Caki2 (cell line): Measurements from ENCODE around the gene OLFML2A. TPM values are rescaled to one million over a fixed set of nuclear protein-coding genes. Genes with fewer than 3 reads are reported as not detected.
"Not testable (repeated sequence)": the region's sequence is repeated elsewhere in the genome, so short reads cannot be mapped to it uniquely, and the experiment has no call there.

Source experiments
- DNase-seq: peaks from one replicate; pipeline ENCODE4 v3.0.0-alpha.2; 2015; ENCODE audit warnings: low read depth
- in situ Hi-C: cut with HindIII; loops from 2 replicates; pipeline ENCODE4 v1.10.0; 2016; ENCODE audit warnings: low sequenced_read_pairs, low pct_unique_long_range_greater_than_20kb, mixed read lengths
- total RNA-seq: library from RNA; depleted of rRNA; stranded (reverse); fragments of >200 nt; shearing (Covaris generic); gene quantifications from 2 replicates; pipeline ENCODE4 v1.2.3, GENCODE V29; 2014; ENCODE audit warnings: low replicate concordance; rRNA removed

Gene OLFML2A
- total RNA-seq = 4.3 and 14.9 TPM in 2 replicates

DNA sequence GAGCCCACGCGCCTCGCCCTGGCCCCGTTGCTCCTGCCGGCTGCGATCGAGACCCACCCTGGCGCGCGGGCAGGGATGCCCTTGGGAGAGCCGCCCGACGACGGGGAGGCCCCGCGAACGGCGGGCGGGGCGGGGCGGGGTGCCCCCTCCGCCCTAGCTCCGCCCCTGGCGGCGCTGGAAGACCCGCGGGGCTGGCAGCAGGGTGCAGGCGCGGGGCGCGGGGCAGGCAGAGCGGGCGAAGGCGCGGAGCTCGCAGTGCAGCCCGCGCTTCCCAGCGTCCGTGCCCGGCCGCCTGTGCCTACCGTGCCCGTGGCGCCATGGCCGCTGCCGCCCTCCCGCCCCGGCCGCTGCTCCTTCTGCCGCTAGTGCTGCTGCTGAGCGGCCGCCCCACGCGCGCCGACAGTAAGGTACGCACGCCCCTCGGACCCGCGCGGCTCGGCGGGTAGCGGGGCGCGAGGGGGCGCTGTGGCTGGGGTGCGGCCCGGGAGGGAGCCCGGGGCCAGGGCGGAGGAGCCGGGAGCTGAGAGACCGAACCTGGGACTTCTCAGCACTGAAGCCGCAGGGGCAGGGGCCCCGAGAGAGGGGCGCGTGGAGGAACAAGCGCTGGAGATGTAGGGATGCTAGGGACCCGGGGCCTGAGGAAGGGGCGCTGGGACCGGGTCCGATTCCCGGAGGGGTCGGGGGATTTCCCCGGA lies at the start of gene OLFML2A:
TSS of gene OLFML2A (plus strand) at position 180 of the 695 bp plus-strand sequence. CDS start at position 318, 138 bp downstream.
- in situ Hi-C loops = no loop called here
- no peak for DNase-seq

GRCh38 chr9:124730772-124731171 lies 46.2 kb upstream of the OLFML2A start:
- in situ Hi-C loops = no loop called here
- no peak for DNase-seq

- DNase-seq = peak; percentile 38
- in situ Hi-C loops = no loop called here
Measured at GRCh38 chr9:124733964-124734740, 42.8 kb upstream of the OLFML2A start.

- DNase-seq, in situ Hi-C loops: not testable (repeated sequence)
Measured at GRCh38 chr9:124734741-124735083, 42.2 kb upstream of the OLFML2A start.

DNA sequence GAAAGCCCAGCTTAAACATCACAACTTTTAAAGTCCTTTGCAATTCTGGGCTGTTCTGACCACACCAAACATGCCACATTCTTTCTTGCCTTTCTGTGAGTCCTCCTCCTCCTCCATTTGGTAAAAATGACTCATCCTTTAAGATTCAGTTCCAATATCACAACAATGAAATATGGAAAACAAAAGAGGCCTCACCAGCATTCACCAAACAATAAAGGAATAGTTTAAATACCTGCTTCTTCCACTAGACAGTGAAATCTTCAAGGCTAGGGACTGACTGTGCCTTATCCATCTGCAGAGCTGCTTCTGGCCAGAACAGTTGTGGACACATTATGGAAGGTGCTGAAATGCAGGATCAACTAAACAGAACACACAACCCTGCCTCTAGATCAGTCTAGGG lies 41.8 kb upstream of the OLFML2A start:
- DNase-seq = peak; percentile 42
- in situ Hi-C loops = no loop called here

GRCh38 chr9:124738075-124738474 lies 38.9 kb upstream of the OLFML2A start:
- DNase-seq, in situ Hi-C loops: not testable (repeated sequence)

GRCh38 chr9:124739360-124739759 lies 37.6 kb upstream of the OLFML2A start:
- in situ Hi-C loops = no loop called here
- DNase-seq = no peak

DNA sequence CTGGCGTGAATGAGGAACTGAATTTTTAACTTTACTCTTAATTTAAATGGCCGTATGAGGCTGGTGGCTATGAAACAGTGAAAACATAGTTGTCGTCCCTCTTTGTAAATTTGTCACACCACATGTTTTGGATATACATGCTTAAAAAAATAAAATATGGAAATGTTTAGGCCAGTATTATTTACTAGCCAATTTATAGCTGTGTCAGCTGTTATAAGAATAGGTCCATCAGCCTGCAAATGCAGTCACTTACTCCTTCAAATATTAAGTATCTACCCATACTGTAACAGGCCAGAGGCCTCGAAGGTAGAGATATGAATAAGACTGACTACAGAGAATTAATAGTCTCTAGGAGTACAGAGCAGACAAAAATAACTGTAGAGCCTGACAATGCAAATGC lies 35.8 kb upstream of the OLFML2A start:
- no peak for DNase-seq
- in situ Hi-C loops = no loop called here

DNA sequence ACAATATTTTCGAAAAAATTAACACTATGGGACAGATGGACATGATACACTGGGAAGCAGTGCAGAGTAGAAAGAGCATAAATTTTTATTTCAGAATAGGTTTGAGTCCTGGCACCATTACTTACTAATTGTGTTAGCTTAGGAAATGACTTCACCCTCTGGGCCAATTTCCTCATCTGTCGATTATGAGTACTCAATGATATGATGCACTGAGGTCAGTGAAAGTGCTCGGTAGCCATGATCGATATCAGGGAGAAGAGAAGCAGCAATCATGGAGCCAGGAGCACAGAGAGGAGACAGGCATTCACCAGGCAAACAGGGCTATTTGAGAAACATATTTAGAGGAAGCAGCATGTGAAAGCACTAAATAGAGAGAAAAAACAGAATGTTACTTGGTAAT lies 35.3 kb upstream of the OLFML2A start:
- in situ Hi-C loops = no loop called here

DNA sequence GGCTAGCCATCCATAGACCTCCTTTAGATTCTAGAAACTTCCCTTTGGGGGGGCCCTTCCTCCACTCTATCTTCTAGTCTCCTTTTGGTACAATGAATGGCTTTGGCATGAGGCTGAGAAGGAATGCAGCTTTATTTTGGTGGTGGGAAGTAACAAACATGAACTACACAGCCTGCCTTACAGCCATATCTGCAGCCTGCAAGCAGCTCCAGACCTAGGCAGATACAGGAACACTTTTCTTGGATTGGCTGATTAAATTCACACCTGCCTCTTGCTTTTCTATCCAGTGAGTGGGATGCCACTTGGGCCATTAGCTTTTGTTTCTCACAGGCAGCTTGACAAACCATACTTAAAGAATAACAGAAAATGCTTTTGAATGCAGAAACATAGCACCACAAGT lies 34.0 kb upstream of the OLFML2A start:
- in situ Hi-C loops = no loop called here
- no peak for DNase-seq

More for the DNA sequence above, 35.3 kb upstream of the OLFML2A start:
- no peak for DNase-seq

GRCh38 chr9:124743686-124744348 lies 33.1 kb upstream of the OLFML2A start:
- in situ Hi-C loops = no loop called here
- peak; percentile 31 for DNase-seq

DNA sequence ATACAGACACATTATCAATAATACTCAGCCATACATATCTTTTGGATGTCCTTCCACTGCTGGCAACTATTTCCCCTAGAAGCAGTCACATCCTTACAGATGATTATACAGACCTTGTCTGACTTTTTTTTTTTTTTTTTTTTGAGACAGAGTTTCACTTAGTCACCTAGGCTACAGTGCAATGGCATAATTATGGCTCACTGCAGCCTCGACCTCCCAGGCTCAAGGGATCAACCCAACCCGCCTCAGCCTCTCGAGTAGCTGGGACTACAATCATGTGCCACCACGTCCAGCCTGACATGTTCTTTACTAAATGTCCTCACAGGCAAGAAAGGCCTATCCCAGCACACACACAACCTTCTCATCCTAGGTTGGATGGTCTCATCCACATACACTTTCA lies 29.9 kb upstream of the OLFML2A start:
- peak; percentile 22 for DNase-seq
- in situ Hi-C loops = no loop called here

GRCh38 chr9:124749284-124749683 lies 27.6 kb upstream of the OLFML2A start:
- in situ Hi-C loops = no loop called here
- DNase-seq = no peak

GRCh38 chr9:124749781-124750180 lies 27.2 kb upstream of the OLFML2A start:
- in situ Hi-C loops = no loop called here

DNA sequence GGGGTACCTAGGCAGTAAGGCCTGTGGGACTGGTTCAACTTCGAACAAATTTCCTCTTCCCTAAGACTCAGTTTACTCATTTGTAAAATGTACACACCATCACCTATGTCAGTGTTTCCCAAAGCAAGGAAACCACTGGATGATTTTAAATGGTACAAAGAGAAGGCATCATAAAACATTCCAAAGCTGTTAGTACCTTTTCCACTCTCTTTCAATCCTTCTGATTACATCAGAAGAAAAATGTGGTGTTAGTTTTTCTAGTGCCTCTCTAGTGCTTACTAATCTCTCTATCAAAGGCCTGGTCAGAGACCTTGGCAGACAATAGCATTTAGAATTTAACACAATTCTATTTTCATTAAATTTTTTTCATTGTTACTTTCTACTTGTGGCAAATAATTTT lies 24.0 kb upstream of the OLFML2A start:
- in situ Hi-C loops = no loop called here
- DNase-seq = no peak

More at GRCh38 chr9:124749781-124750180, 27.2 kb upstream of the OLFML2A start:
- DNase-seq = no peak

DNA sequence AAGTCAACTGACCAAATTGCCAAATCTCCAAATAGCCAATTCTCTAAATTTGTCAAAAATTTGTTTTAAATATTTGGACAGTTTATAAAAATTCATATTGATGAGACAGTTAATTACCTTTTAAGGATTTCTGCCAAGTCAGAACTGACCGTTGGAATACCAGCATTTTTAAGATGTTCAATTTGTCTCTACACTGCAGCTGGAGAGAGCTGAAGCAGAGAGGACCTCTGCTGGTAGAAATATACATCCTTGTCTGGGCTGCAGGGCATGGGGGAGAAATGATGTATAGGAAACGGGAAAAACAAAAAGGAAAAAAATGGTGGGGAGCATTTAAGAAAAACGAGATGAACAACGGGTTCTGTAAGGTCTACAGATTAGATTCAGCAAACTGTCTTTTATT lies 22.6 kb upstream of the OLFML2A start:
- in situ Hi-C loops = no loop called here

GRCh38 chr9:124755061-124755460 lies 21.9 kb upstream of the OLFML2A start:
- DNase-seq = no peak
- in situ Hi-C loops = no loop called here

More for the DNA sequence above, 22.6 kb upstream of the OLFML2A start:
- no peak for DNase-seq

DNA sequence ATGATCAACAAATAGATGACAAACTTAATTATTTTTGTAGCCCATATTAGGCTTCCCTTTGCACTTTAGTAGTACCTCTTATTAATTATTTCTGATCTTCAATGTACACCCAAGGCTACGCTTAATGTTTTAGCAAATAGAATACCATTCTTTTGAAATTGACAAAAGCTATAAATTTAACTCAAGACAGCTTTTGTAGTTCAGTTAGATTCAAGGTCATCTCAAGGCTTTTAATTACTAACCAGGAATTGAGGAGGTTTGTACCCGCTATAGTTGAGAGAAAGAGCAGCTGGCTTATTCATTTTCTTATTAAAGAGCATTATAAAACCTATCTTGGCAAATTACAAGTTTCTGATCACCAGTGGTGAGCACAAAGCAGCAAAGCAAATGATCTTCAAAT lies 20.9 kb upstream of the OLFML2A start:
- in situ Hi-C loops = no loop called here
- no peak for DNase-seq

GRCh38 chr9:124757616-124758015 lies 19.3 kb upstream of the OLFML2A start:
- in situ Hi-C loops = no loop called here
- no peak for DNase-seq
